Measurements from ENCODE around the gene PFKFB2. TPM values are rescaled to one million over a fixed set of nuclear protein-coding genes. Genes with fewer than 3 reads are reported as not detected.

Gene PFKFB2
- total RNA-seq, 6 experiments from 2014 or later, result 2.9 to 6.1 (median 5.1) TPM

DNA sequence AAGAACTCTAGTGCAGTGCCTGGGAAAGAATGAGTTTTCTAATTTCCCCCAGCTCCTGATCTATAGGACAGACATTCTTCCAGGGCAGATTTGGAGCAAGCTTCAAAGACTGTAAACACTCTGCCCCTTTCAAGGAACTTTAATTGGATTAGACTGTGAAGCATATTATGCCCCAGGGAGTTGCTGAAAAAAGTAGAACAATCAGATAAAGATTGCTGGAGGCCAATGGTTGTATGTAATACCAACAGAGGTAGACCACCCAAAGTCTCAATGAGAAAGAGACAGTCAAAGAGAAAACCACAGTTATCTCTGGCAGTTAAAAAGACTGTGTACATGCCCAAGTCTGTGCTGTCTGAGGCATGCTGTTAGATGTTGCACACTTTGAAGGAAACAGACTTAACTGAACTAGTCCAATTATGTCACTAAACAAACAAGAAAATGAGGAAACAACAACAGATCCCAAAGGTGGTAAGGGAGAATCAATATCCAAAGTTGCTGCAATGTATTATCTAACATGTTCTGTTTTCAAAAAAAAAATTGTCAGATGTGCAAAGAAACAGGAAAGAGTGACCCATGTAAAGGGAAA, 75.4 kb downstream of the PFKFB2 start:
- ATAC-seq (peak; percentile 79 to 84 (median 83)), DNase-seq (no peak)
- Histone ChIP-seq H3K36me3 (peaks cover 3 to 71% (median 22%) of the 10 kb centered on the region in 4 donors), H3K4me1 (peaks cover 0 to 41% (median 5%) of the 10 kb centered on the region in 4 donors), H3K27ac (peak overlapping the region; percentile 55 to 81 (median 59)), H3K9me3 (no peaks in the 10 kb centered on the region), H3K4me3 (no peak overlapping the region), H3K27me3 (no peaks in the 10 kb centered on the region)
- intact Hi-C loops (cut with DNase I), result no loop called here
- no peak for TF ChIP-seq POLR2A (IDR thresholded peaks at IDR 0.05)
- TF ChIP-seq, protein P1, sequence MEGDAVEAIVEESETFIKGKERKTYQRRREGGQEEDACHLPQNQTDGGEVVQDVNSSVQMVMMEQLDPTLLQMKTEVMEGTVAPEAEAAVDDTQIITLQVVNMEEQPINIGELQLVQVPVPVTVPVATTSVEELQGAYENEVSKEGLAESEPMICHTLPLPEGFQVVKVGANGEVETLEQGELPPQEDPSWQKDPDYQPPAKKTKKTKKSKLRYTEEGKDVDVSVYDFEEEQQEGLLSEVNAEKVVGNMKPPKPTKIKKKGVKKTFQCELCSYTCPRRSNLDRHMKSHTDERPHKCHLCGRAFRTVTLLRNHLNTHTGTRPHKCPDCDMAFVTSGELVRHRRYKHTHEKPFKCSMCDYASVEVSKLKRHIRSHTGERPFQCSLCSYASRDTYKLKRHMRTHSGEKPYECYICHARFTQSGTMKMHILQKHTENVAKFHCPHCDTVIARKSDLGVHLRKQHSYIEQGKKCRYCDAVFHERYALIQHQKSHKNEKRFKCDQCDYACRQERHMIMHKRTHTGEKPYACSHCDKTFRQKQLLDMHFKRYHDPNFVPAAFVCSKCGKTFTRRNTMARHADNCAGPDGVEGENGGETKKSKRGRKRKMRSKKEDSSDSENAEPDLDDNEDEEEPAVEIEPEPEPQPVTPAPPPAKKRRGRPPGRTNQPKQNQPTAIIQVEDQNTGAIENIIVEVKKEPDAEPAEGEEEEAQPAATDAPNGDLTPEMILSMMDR (IDR thresholded peaks at IDR 0.05), result no peak

DNA sequence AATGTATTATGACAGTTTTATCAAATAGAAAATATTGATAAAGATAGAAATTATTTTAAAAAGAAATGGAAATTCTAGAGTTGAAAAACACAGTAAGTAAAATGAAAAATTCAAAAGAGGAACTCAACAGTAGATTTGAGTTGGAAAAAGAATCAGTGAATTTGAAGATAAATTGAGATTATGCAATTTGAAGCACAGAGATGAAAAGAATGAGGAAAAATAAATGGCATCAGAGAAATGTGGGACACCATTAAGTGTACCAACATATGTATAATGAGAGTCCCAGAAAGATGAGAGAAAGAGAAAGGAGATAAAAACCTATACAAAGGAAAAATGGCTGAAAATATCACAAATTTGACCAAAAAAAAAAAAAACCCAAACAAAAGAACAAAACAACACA, 76.0 kb downstream of the PFKFB2 start:
- peaks cover 3 to 70% (median 19%) of the 10 kb centered on the region in 4 donors for H3K36me3 ChIP-seq
- no peak overlapping the region for H3K4me3 ChIP-seq
- no peak for ATAC-seq
- peak overlapping the region in 2 of 3 donors; percentile 37 to 81 for H3K27ac ChIP-seq
- TF ChIP-seq, protein P1 (IDR thresholded peaks at IDR 0.05), result no peak
- TF ChIP-seq POLR2A (IDR thresholded peaks at IDR 0.05), result no peak
- no peaks in the 10 kb centered on the region for H3K9me3 ChIP-seq
- DNase-seq, result no peak
- no peaks in the 10 kb centered on the region for H3K27me3 ChIP-seq
- intact Hi-C loops (cut with DNase I), result no loop called here
- H3K4me1 ChIP-seq, result peaks cover 0 to 41% (median 5%) of the 10 kb centered on the region in 4 donors

Other genes with a start within 250 kb of the PFKFB2 start
- not detected for gene IL20, start 187.7 kb upstream of the PFKFB2 start, total RNA-seq
- gene IL24, start 155.8 kb upstream of the PFKFB2 start, total RNA-seq, result not detected
- 1 to 10 TPM in 5 of 6 experiments, under 1 TPM in 1; 0.80 to 3.2 (median 1.4) TPM for gene FCMR, start 131.3 kb upstream of the PFKFB2 start, total RNA-seq
- gene PIGR, start 106.8 kb upstream of the PFKFB2 start, total RNA-seq, result 100 to 1,000 TPM in 2 of 6 experiments, 10 to 100 TPM in 4; 20.6 to 134 (median 85.1) TPM
- 10 to 100 TPM in 1 of 6 experiments, 1 to 10 TPM in 4, under 1 TPM in 1; 0.44 to 31.1 (median 2.2) TPM for gene FCAMR, start 82.8 kb upstream of the PFKFB2 start, total RNA-seq
- gene C1orf116, start 20.5 kb upstream of the PFKFB2 start, total RNA-seq, result under 1 TPM; 0.27 to 0.68 (median 0.37) TPM
- 1 to 10 TPM; 3.0 to 4.8 (median 3.5) TPM for gene YOD1, start 2.1 kb upstream of the PFKFB2 start, total RNA-seq
- 100 to 1,000 TPM; 156 to 328 (median 226) TPM for gene C4BPB, start 35.6 kb downstream of the PFKFB2 start, total RNA-seq
- gene C4BPA, start 51.0 kb downstream of the PFKFB2 start, total RNA-seq, result 1,000 to 10,000 TPM in 3 of 6 experiments, 100 to 1,000 TPM in 3; 746 to 1,325 (median 959) TPM